ENCODE data around the gene NPTX1. TPM values are rescaled to one million over a fixed set of nuclear protein-coding genes. Genes with fewer than 3 reads are reported as not detected.

Gene NPTX1
- total RNA-seq, 6 donors from 2014 or later = 0.39 to 11.5 (median 2.5) TPM

DNA sequence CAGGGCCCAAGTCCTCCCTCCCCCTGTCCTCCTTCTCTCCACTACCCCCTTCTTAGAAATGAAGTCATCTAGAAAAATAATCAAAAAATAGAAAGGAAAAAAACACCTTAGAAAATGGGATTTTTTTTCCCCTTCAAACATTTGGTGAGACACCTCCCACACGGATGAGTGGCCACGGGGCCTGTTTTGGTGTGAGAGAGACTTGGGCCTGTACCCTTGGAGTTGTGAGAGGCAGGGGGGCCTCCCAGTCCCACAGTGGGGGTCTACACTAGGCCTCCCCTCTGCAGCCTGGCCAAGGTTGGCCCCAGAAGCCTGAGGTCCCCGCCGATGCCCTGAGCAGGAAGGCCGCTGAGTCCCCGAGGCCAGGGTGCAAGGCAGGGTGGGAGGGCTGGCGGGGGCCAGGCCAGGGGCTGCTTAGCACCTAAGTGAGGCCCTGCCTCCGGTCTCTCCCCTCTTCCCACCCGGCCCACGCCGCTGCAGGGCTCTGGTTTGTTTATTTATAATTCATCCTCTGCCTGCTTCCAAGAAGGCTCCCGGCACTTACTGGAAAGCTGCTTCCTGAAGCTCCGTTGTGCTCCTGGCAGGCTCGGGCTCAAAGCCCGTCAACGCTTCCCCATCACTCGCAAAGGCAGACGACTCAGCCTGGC, 26.4 kb downstream of the NPTX1 start:
- 42 to 64% methylated on average over 8 to 15 of the region's 18 CpGs for WGBS, 2 donors
- no peaks in the 10 kb centered on the region for H3K36me3 ChIP-seq
- DNase-seq = peak in 1 of 2 donors; percentile 79
- H3K27me3 ChIP-seq = no peaks in the 10 kb centered on the region
- ATAC-seq (ENCODE audit: low FRiP score in 2 of 2) = no peak
- H3K27ac ChIP-seq = peak overlapping the region in 2 of 4 donors; percentile 52 to 67
- TF ChIP-seq POLR2A (IDR thresholded peaks at IDR 0.05) = no peak
- no peak for TF ChIP-seq POLR2AphosphoS5 (IDR thresholded peaks at IDR 0.05)
- TF ChIP-seq EP300 (IDR thresholded peaks at IDR 0.05) = no peak
- TF ChIP-seq, protein P1, sequence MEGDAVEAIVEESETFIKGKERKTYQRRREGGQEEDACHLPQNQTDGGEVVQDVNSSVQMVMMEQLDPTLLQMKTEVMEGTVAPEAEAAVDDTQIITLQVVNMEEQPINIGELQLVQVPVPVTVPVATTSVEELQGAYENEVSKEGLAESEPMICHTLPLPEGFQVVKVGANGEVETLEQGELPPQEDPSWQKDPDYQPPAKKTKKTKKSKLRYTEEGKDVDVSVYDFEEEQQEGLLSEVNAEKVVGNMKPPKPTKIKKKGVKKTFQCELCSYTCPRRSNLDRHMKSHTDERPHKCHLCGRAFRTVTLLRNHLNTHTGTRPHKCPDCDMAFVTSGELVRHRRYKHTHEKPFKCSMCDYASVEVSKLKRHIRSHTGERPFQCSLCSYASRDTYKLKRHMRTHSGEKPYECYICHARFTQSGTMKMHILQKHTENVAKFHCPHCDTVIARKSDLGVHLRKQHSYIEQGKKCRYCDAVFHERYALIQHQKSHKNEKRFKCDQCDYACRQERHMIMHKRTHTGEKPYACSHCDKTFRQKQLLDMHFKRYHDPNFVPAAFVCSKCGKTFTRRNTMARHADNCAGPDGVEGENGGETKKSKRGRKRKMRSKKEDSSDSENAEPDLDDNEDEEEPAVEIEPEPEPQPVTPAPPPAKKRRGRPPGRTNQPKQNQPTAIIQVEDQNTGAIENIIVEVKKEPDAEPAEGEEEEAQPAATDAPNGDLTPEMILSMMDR (IDR thresholded peaks at IDR 0.05) = no peak
- H3K9me3 ChIP-seq = no peaks in the 10 kb centered on the region
- no peak overlapping the region for H3K4me3 ChIP-seq
- H3K4me1 ChIP-seq = peaks cover 6 to 21% (median 14%) of the 10 kb centered on the region in 4 donors

DNA sequence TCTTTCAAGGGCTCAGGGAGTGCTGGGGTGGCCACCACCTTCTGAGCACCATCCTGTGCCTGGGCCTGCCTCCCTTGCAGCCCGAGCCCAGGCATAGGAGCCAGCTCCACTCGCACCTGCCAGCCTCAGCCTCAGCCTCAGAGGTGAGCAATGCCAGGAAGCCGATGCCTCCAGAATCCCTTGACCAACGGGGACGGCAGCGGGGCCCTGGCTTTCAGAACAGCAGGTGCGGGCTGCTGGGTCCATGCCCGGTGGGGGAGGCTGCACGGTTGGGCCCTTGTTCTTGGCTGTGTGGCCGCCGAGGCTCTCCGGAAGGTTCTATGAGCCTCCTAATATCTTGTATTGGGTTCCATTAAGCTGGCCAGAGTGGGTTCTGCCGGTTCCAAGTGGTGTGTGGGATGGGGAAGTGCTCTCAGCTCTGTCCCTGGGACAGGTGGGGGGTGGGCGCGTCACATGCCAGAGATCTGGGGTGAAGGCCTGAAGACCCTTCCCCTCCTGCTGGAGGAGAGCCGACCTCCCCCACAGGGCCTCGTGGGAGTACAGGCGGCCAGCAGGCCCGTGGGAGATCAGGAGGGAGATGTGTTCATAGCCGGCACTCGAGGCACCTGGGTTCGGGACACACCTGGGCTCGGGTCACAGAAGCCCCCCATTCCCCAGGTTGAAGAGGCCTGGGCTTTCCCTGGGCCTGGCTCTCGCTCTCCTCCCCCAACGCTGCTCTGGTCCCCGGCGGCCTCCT, 27.0 kb downstream of the NPTX1 start:
- no peaks in the 10 kb centered on the region for H3K9me3 ChIP-seq
- no peak for TF ChIP-seq EP300 (IDR thresholded peaks at IDR 0.05)
- no peak for TF ChIP-seq POLR2A (IDR thresholded peaks at IDR 0.05)
- TF ChIP-seq POLR2AphosphoS5 (IDR thresholded peaks at IDR 0.05) = no peak
- TF ChIP-seq, protein P1 (IDR thresholded peaks at IDR 0.05) = no peak
- H3K27me3 ChIP-seq = no peaks in the 10 kb centered on the region
- DNase-seq (peak in 1 of 2 donors; percentile 73), ATAC-seq (ENCODE audit: low FRiP score in 2 of 2) (no peak)
- whole genome bisulfite sequencing, 2 donors = 85 to 88% methylated on average over 13 to 22 of the region's 27 CpGs
- peaks cover 6 to 21% (median 14%) of the 10 kb centered on the region in 4 donors for H3K4me1 ChIP-seq
- H3K27ac ChIP-seq = peak overlapping the region in 1 of 4 donors; percentile 67
- no peaks in the 10 kb centered on the region for H3K36me3 ChIP-seq
- H3K4me3 ChIP-seq = no peak overlapping the region

DNA sequence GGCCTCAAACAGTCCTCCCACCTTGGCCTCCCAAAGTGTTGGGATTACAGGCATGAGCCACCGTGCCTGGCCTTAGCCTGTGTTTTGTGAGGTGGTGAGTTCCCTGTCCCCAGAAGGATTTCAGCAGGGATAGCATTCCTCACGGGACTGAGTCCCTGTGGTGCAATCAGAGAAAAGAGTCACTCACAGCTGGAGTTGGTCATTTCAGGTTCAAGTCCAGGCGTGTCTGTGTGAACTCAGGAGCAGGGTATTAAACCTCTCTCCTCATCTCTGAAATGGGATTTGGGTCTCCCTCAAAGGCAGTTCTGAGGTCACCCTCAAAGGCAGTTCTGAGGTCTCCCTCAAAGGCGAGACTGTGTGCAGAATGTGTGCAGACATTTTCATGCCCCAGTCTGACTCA, 28.6 kb downstream of the NPTX1 start:
- 78 to 80% methylated on average over 4 of the region's 4 CpGs for WGBS, 2 donors
- TF ChIP-seq POLR2A (IDR thresholded peaks at IDR 0.05) (no peak), EP300 (IDR thresholded peaks at IDR 0.05) (no peak), POLR2AphosphoS5 (IDR thresholded peaks at IDR 0.05) (no peak)
- TF ChIP-seq, protein P1 (IDR thresholded peaks at IDR 0.05) = no peak
- peaks cover 3 to 13% (median 8%) of the 10 kb centered on the region in 4 donors for H3K4me1 ChIP-seq
- H3K4me3 ChIP-seq = no peak overlapping the region
- ATAC-seq (ENCODE audit: low FRiP score in 2 of 2) = no peak
- H3K27ac ChIP-seq = no peak overlapping the region
- no peaks in the 10 kb centered on the region for H3K27me3 ChIP-seq
- H3K9me3 ChIP-seq = no peaks in the 10 kb centered on the region
- no peaks in the 10 kb centered on the region for H3K36me3 ChIP-seq
- DNase-seq = no peak

DNA sequence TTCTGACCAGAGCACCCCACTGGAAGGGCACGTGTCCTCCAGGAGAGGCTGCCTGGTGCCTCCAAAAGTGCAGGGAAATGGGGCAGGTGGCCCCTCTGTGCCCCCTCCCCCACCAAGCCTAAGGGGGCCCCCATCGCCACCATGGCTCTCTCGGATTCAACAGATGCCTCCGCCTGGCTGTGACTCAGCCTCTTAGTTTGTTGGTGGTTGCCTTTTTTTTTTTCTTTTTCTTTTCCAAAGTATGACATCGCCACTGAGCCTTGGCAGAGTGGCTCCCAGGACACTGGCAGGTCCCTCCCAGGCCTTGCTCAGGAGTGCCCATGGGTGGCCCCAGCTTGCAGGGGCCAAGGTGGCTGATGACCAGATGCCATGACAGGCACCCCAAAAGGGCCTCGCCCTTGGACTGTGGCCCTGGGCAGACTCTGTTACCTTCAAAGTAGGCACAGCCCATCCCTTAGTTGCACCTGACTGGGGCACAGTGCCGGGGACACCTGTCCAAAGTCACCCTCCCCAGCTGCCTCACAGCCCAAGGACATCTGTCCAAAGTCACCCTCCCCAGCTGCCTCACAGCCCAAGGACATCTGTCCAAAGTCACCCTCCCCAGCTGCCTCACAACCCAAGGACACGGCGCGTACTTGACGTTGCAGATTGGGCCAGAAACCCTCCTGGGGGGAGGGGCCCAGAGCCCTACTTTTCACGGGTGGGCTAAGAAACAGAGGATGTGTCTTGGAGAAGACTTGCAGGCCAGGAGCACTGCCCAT, 29.6 kb downstream of the NPTX1 start:
- TF ChIP-seq, protein P1 (IDR thresholded peaks at IDR 0.05) = no peak
- TF ChIP-seq EP300 (IDR thresholded peaks at IDR 0.05) = no peak
- no peak for TF ChIP-seq POLR2A (IDR thresholded peaks at IDR 0.05)
- TF ChIP-seq POLR2AphosphoS5 (IDR thresholded peaks at IDR 0.05) = no peak
- Histone ChIP-seq H3K4me1 (peaks cover 3 to 13% (median 8%) of the 10 kb centered on the region in 4 donors), H3K36me3 (no peaks in the 10 kb centered on the region), H3K9me3 (no peaks in the 10 kb centered on the region), H3K27me3 (no peaks in the 10 kb centered on the region), H3K27ac (no peak overlapping the region), H3K4me3 (no peak overlapping the region)
- ATAC-seq (ENCODE audit: low FRiP score in 2 of 2) (no peak), DNase-seq (no peak)
- 79 to 83% methylated on average over 9 to 12 of the region's 12 CpGs for WGBS, 2 donors
